K562 (cell line): ENCODE results near the gene KCNJ15. TPM values are rescaled to one million over a fixed set of nuclear protein-coding genes. Genes with fewer than 3 reads are reported as not detected.
A peak's percentile ranks its signal among the peaks of the same experiment; 100 is the strongest.

ENCODE experiments used
- ATAC-seq: fragments of 200-7000 bp; cut with Tn5 transposase; 3 replicates; pipeline ENCODE4 v1.9.1; 2020; ENCODE audit warnings: moderate library complexity
- BruUV-seq: library from RNA; stranded (reverse); fragments of 400-500 nt; replicated peaks from 2 replicates; lab custom pipeline; 2021; lab: Mats Ljungman, UMichigan
- CTCF ChIA-PET: fragments of 300-600 bp; formaldehyde crosslinking; extraction: SDS; loops from one replicate; lab custom pipeline; 2021; ENCODE audit warnings: low intra/inter-chr PET ratio; lab: Yijun Ruan, JAX
- POLR2A ChIA-PET: fragments of 300-600, 350-650 bp; sonication (Branson Sonifier 250); formaldehyde crosslinking; extraction: SDS; loops from one replicate; lab custom pipeline; 2021; ENCODE audit warnings: antibody characterized with exemption, inconsistent platforms; lab: Yijun Ruan, JAX
- DNase-seq, 4 experiments: peaks; one replicate each; pipeline versions ENCODE4 v3.0.0 to v3.0.0-alpha.2; 2011 to 2018; ENCODE audit warnings: low spot score in 3 of 4, mixed read lengths in 3 of 4; ENCODE audit errors: extremely low read depth in 1 of 4
- FAIRE-seq: peaks from 2 replicates; lab custom pipeline; 2011; peaks lifted over from hg19 to GRCh38; lab: Jason Lieb, UNC
- H2AFZ ChIP-seq: 2 replicates; pipeline ENCODE4 v1.6.0; 2011; ENCODE audit warnings: low read depth, low read length, control low read depth, inconsistent platforms
- H3K27ac ChIP-seq: fragments of 200-600 bp; 3 replicates; pipeline ENCODE4 v1.8.0; 2011; ENCODE audit warnings: low read depth, mild to moderate bottlenecking, control low read depth, inconsistent platforms, low read length, moderate library complexity, mixed read lengths; ENCODE audit errors: extremely low read depth
- H3K27me3 ChIP-seq, 2 experiments: fragments of 300-600 bp in 1 of 2; 2 replicates in 1 of 2; 3 replicates in 1 of 2; pipeline versions ENCODE4 v1.6.0 to v1.8.0; 2011; ENCODE audit warnings: inconsistent platforms in 2 of 2, low read length in 2 of 2, mild to moderate bottlenecking in 1 of 2, mixed read lengths in 1 of 2, moderate library complexity in 1 of 2; ENCODE audit not compliant: control insufficient read depth in 2 of 2, insufficient read depth in 2 of 2
- H3K36me3 ChIP-seq: fragments of 300-600 bp; 3 replicates; pipeline ENCODE4 v1.8.0; 2011; ENCODE audit warnings: mild to moderate bottlenecking, low read length, inconsistent platforms; ENCODE audit not compliant: control insufficient read depth, insufficient read depth
- H3K4me1 ChIP-seq, 2 experiments: fragments of 200-600 bp in 1 of 2; replicated peaks in 1 of 2; 2 replicates in 1 of 2; 3 replicates in 1 of 2; pipeline versions ENCODE4 v1.5.1 to v1.8.0; 2011; ENCODE audit warnings: inconsistent platforms in 2 of 2, low read length in 2 of 2, mild to moderate bottlenecking in 1 of 2, mixed read lengths in 1 of 2, moderate library complexity in 1 of 2; ENCODE audit not compliant: control insufficient read depth in 2 of 2, insufficient read depth in 2 of 2
- H3K4me2 ChIP-seq: 2 replicates; pipeline ENCODE4 v1.6.1; 2011; ENCODE audit warnings: low read length, control low read depth, inconsistent platforms, mixed read lengths; ENCODE audit not compliant: insufficient read depth
- H3K4me3 ChIP-seq: fragments of 200-600 bp; sonication (generic), shearing (Covaris generic); 2 replicates; pipeline ENCODE4 v1.5.1; 2016; ENCODE audit warnings: control low read depth, inconsistent platforms
- H3K79me2 ChIP-seq: fragments of 200-600 bp; 3 replicates; pipeline ENCODE4 v1.8.0; 2011; ENCODE audit warnings: low read length, inconsistent platforms; ENCODE audit not compliant: control insufficient read depth, insufficient read depth
- H3K9ac ChIP-seq, 2 experiments: 2 replicates each; pipeline versions ENCODE4 v1.6.0 to v1.6.1; 2011; ENCODE audit warnings: low read depth in 2 of 2, low read length in 2 of 2, control low read depth in 1 of 2, inconsistent platforms in 1 of 2, mild to moderate bottlenecking in 1 of 2, mixed read lengths in 1 of 2; ENCODE audit not compliant: insufficient read depth in 1 of 2
- H3K9me1 ChIP-seq: one replicate; pipeline ENCODE4 v1.6.0; 2011; ENCODE audit warnings: inconsistent platforms, mild to moderate bottlenecking, low read length, moderate library complexity; ENCODE audit not compliant: control insufficient read depth, insufficient read depth
- H3K9me3 ChIP-seq: replicated peaks from 2 replicates; pipeline ENCODE4 v1.5.1; 2011; ENCODE audit warnings: low read depth, low read length, inconsistent platforms; ENCODE audit not compliant: control insufficient read depth, insufficient read depth
- H4K20me1 ChIP-seq: replicated peaks from 2 replicates; pipeline ENCODE4 v1.6.1; 2011; ENCODE audit warnings: low read length, inconsistent platforms, mixed read lengths; ENCODE audit not compliant: control insufficient read depth, insufficient read depth
- HDAC3 ChIP-seq: fragments of 450-650 bp; IDR thresholded peaks from 2 replicates; pipeline ENCODE4 v1.6.1; 2018; ENCODE audit warnings: borderline replicate concordance, mild to moderate bottlenecking, moderate library complexity; ENCODE audit not compliant: partially characterized antibody
- HLTF ChIP-seq: fragments of 450-650 bp; IDR thresholded peaks from 2 replicates; pipeline ENCODE4 v1.6.1; 2016
- ILF3 ChIP-seq: fragments of 450-650 bp; IDR thresholded peaks from 2 replicates; pipeline ENCODE4 v1.6.1; 2018; ENCODE audit warnings: antibody characterized with exemption, mild to moderate bottlenecking, moderate library complexity, borderline replicate concordance
- IRF2 ChIP-seq: sonication (generic); formaldehyde crosslinking; IDR thresholded peaks from 2 replicates; pipeline ENCODE4 v1.8.1; 2022; ENCODE audit warnings: mild to moderate bottlenecking, missing genetic modification reagents
- MAFF ChIP-seq: IDR thresholded peaks from 2 replicates; pipeline ENCODE4 v1.6.1; 2012; ENCODE audit warnings: low read length, improper control_type of control experiment
- MECOM ChIP-seq: fragments of 250-450 bp; sonication (Bioruptor Pico); IDR thresholded peaks from 2 replicates; pipeline ENCODE4 v1.8.0; 2022; ENCODE audit warnings: inconsistent platforms
- NFE2L1 ChIP-seq: fragments of 450-650 bp; IDR thresholded peaks from 2 replicates; pipeline ENCODE4 v1.6.1; 2016; ENCODE audit warnings: missing genetic modification characterization, low read depth, mild to moderate bottlenecking, missing compliant biosample characterization, moderate library complexity, borderline replicate concordance
- NR0B1 ChIP-seq: fragments of 450-650 bp; IDR thresholded peaks from one replicate; pipeline ENCODE4 v1.6.1; 2018; ENCODE audit warnings: mild to moderate bottlenecking, moderate library complexity; ENCODE audit not compliant: partially characterized antibody
- OTX1 ChIP-seq: fragments of 450-650 bp; formaldehyde crosslinking; IDR thresholded peaks from 2 replicates; pipeline ENCODE4 v1.4.0; 2022; ENCODE audit warnings: mild to moderate bottlenecking
- POLR2A ChIP-seq: fragments of 450-650 bp; conservative IDR thresholded peaks from 2 replicates; pipeline ENCODE4 v1.6.1; 2016
- SREBF2 ChIP-seq: sonication (generic); formaldehyde crosslinking; IDR thresholded peaks from 2 replicates; pipeline ENCODE4 v1.4.0; 2020; ENCODE audit warnings: mild to moderate bottlenecking, missing genetic modification reagents
- ZNF12 ChIP-seq: sonication (generic); formaldehyde crosslinking; IDR thresholded peaks from 2 replicates; pipeline ENCODE4 v1.4.0; 2020; ENCODE audit warnings: mild to moderate bottlenecking, missing genetic modification reagents
- ZNF717 ChIP-seq: fragments of 250-450 bp; sonication (Bioruptor Pico); IDR thresholded peaks from 2 replicates; pipeline ENCODE4 v1.5.0; 2021
- WGBS: fragments of 100-300 bp; shearing (Covaris generic); methylation state at CpG from one replicate; pipeline ENCODE4 v1.1.6; 2016; ENCODE audit warnings: low coverage, mixed read lengths; ENCODE audit not compliant: insufficient coverage; ENCODE audit errors: missing lambda C conversion rate; 5-methylcytosine and 5-hydroxymethylcytosine counted together
- in situ Hi-C: fragments of 300-500 bp; cut with MboI; formaldehyde crosslinking; loops from 4 replicates; pipeline ENCODE4 v1.15.0; 2018; ENCODE audit warnings: inconsistent platforms, mixed read lengths
- intact Hi-C: fragments of 100-400 bp; cut with micrococcal nuclease; formaldehyde crosslinking; loops from 2 replicates; pipeline ENCODE4 v1.14.2; 2022
- polyA plus RNA-seq, 8 experiments: library from polyadenylated mRNA; depleted of rRNA in 4 of 8; stranded (reverse) in 5 of 8; unstranded in 3 of 8; fragments of >200 nt; fragmentation: Nextera tagmentation in 2 of 8; fragmentation: Illumina TruSeq in 1 of 8; extraction: Ambion mirVana in 2 of 8; extraction: Trizol in 1 of 8; gene quantifications; 2 replicates each; pipeline versions ENCODE4 v1.2.1 to v1.2.3, GENCODE V29; 2011 to 2014; ENCODE audit warnings: inconsistent platforms in 1 of 8, missing spikeins in 1 of 8
- total RNA-seq, 7 experiments: library from RNA; depleted of rRNA in 6 of 7; stranded (reverse); fragments of >200 nt in 6 of 7; fragmentation: Illumina TruSeq in 2 of 7; extraction: Trizol in 2 of 7; gene quantifications; 2 replicates each; pipeline versions ENCODE4 v1.2.1 to v1.2.3, GENCODE V29; 2011 to 2021; ENCODE audit warnings: low replicate concordance in 1 of 7
- TF ChIP-seq, protein P1 (sequence below): fragments of 250-450 bp; sonication (Bioruptor Pico); IDR thresholded peaks from 2 replicates; pipeline ENCODE4 v1.8.0; 2022; ENCODE audit warnings: inconsistent platforms, mild to moderate bottlenecking, moderate library complexity, borderline replicate concordance

KCNJ15 gene
- total and polyA plus RNA-seq, 9 of the 15 experiments (the other 6 are each of a cell fraction or from before 2014, with no cell fraction given), result 0.20 to 3.0 (median 0.72) TPM; not detected in 1

- TF ChIP-seq HDAC3 (no peak), MECOM (CRISPR knock-in tag) (no peak), HLTF (no peak), NR0B1 (no peak), MAFF (no peak), ILF3 (no peak)
Measured at GRCh38 chr21:38272215-38272614, 15.4 kb downstream of the KCNJ15 start (continued).

GRCh38 chr21:38273745-38274542 lies 17.2 kb downstream of the KCNJ15 start:
- 0% methylated on average over 8 of the region's 8 CpGs for WGBS
- FAIRE-seq (peak; percentile 67), ATAC-seq (no peak), DNase-seq (no peak)
- in situ Hi-C loops, result no loop called here
- Histone ChIP-seq H3K27me3 (peaks cover 7 to 18% of the 10 kb centered on the region in 2 experiments), H3K36me3 (no peaks in the 10 kb centered on the region), H3K4me2 (no peak overlapping the region), H3K9ac (no peak overlapping the region), H3K9me1 (no peaks in the 10 kb centered on the region), H3K4me1 (peaks cover 0 to 3% of the 10 kb centered on the region in 2 experiments; a peak in 1 of 5 replicates), H4K20me1 (no peaks in the 10 kb centered on the region), H2AFZ (no peak overlapping the region), H3K4me3 (no peak overlapping the region), H3K9me3 (no peaks in the 10 kb centered on the region), H3K27ac (no peak overlapping the region), H3K79me2 (no peaks in the 10 kb centered on the region)
- CTCF ChIA-PET, result no interaction called here
- BruUV-seq, result no TSS peak
- intact Hi-C loops, result no loop called here
- POLR2A ChIA-PET, result interaction anchor here (0.6 to 1.3 kb wide), 2 partner anchors 20 to 51 kb away, joined by 3 read pairs; no protein-coding TSS in a partner anchor
- TF ChIP-seq IRF2 (CRISPR knock-in tag) (no peak), POLR2A (no peak), ZNF12 (CRISPR knock-in tag) (no peak), ZNF717 (CRISPR knock-in tag) (no peak), OTX1 (CRISPR knock-in tag) (no peak), SREBF2 (CRISPR knock-in tag) (no peak), NFE2L1 (tag) (no peak)
- TF ChIP-seq, protein P1, sequence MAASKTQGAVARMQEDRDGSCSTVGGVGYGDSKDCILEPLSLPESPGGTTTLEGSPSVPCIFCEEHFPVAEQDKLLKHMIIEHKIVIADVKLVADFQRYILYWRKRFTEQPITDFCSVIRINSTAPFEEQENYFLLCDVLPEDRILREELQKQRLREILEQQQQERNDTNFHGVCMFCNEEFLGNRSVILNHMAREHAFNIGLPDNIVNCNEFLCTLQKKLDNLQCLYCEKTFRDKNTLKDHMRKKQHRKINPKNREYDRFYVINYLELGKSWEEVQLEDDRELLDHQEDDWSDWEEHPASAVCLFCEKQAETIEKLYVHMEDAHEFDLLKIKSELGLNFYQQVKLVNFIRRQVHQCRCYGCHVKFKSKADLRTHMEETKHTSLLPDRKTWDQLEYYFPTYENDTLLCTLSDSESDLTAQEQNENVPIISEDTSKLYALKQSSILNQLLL, result no peak
